Immature natural killer cell (primary cell): ENCODE results near the gene ZNF697. TPM values are rescaled to one million over a fixed set of nuclear protein-coding genes. Genes with fewer than 3 reads are reported as not detected.
"Not testable (repeated sequence)": the region's sequence is repeated elsewhere in the genome, so short reads cannot be mapped to it uniquely, and the experiment has no call there.

Experiments used
- DNase-seq, 3 donors: peaks; one replicate each; pipeline ENCODE4 v3.0.0; 2022; ENCODE audit warnings: mixed read lengths in 1 of 3
- H3K27ac Mint-ChIP-seq, 6 donors: one replicate each; pipeline ENCODE4 v1.8.0; 2020; ENCODE audit warnings: mixed read lengths in 6 of 6, mild to moderate bottlenecking in 5 of 6, inconsistent platforms in 4 of 6, moderate library complexity in 3 of 6
- H3K27me3 Mint-ChIP-seq, 3 donors: one replicate each; pipeline ENCODE4 v1.8.0; 2020 to 2021; ENCODE audit warnings: low read depth in 3 of 3, mild to moderate bottlenecking in 3 of 3, mixed read lengths in 3 of 3, moderate library complexity in 3 of 3, inconsistent platforms in 1 of 3
- H3K36me3 Mint-ChIP-seq, 3 donors: one replicate each; pipeline ENCODE4 v1.8.0; 2020; ENCODE audit warnings: mixed read lengths in 3 of 3, inconsistent platforms in 2 of 3, mild to moderate bottlenecking in 2 of 3
- H3K4me1 Mint-ChIP-seq, 2 donors: one replicate each; pipeline ENCODE4 v1.8.0; 2020; ENCODE audit warnings: inconsistent platforms in 2 of 2, mild to moderate bottlenecking in 2 of 2, mixed read lengths in 2 of 2, moderate library complexity in 1 of 2
- H3K4me3 Mint-ChIP-seq, 5 donors: one replicate each; pipeline ENCODE4 v1.8.0; 2020; ENCODE audit warnings: mild to moderate bottlenecking in 5 of 5, mixed read lengths in 5 of 5, inconsistent platforms in 3 of 5, moderate library complexity in 3 of 5
- H3K9me3 Mint-ChIP-seq, 6 donors: one replicate each; pipeline ENCODE4 v1.8.0; 2020; ENCODE audit warnings: mild to moderate bottlenecking in 6 of 6, mixed read lengths in 6 of 6, inconsistent platforms in 4 of 6, moderate library complexity in 3 of 6
- polyA plus RNA-seq, 3 donors: library from polyadenylated mRNA; unstranded; fragments of 300-500 nt; fragmentation: Illumina TruSeq; gene quantifications; one replicate each; pipeline ENCODE4 v1.2.3, GENCODE V29; 2021

ZNF697 gene
- polyA plus RNA-seq, 3 donors from 2014 or later: not detected

GRCh38 chr1:119616748-119617147 is 31.3 kb downstream of the ZNF697 start:
- H3K36me3 Mint-ChIP-seq, H3K4me1 Mint-ChIP-seq, H3K9me3 Mint-ChIP-seq, DNase-seq, H3K27me3 Mint-ChIP-seq, H3K27ac Mint-ChIP-seq, H3K4me3 Mint-ChIP-seq: not testable (repeated sequence)

- not testable (repeated sequence) for H3K36me3 Mint-ChIP-seq, H3K9me3 Mint-ChIP-seq, H3K4me1 Mint-ChIP-seq, DNase-seq, H3K27me3 Mint-ChIP-seq, H3K4me3 Mint-ChIP-seq, H3K27ac Mint-ChIP-seq
Observed at GRCh38 chr1:119615100-119615499, 33.0 kb downstream of the ZNF697 start.

DNA sequence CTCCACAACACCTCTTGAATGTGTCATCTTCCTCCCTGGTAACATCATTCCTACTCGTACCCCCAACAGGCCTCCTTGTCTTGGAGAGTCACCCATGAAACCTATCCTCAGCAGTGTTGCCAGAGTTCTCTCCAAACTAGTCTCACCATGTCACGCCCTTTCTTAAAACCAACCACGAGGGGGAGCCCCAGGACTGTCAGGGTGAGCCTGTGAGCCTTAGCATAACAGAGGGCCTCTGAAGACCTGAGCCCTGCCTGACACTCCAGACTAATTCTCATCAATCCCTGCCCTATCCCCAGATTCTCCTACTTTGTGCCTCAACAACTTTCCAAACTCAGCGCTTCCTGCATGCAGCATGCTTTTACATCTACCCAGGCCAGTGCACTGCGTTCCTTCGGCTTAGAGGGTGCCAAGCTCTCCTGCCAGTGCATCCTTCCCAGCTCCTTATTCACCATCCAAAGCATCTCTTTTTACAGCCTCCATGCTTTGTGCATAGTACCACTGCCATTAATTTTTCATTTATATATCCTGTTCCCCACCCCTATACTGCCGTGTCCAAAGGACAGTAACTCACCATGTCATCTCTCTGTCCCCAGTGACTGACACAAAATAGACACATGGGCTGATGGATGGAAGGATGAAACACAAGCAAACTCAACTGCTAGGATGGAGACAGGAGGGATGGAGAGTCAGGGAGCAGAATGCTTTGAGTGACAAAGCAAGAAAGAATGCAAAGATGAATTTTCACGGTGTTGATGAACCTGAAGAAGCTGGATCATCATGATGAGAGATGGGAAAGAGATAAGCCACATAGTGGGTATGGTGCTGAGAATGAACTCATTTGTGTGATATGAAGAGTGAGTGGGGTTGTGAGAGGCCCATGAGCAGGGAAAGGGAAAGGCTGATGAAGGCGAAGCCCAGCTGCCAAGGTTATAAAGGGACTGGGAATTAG is 34.0 kb downstream of the ZNF697 start:
- H3K27me3 Mint-ChIP-seq: peaks cover 0 to 5% (median 4%) of the 10 kb centered on the region in 3 donors
- no peaks in the 10 kb centered on the region for H3K4me1 Mint-ChIP-seq
- H3K9me3 Mint-ChIP-seq: peaks cover 0 to 3% (median 0%) of the 10 kb centered on the region in 6 donors
- no peak overlapping the region for H3K4me3 Mint-ChIP-seq
- no peaks in the 10 kb centered on the region for H3K36me3 Mint-ChIP-seq
- no peak overlapping the region for H3K27ac Mint-ChIP-seq
- DNase-seq: no peak

DNA sequence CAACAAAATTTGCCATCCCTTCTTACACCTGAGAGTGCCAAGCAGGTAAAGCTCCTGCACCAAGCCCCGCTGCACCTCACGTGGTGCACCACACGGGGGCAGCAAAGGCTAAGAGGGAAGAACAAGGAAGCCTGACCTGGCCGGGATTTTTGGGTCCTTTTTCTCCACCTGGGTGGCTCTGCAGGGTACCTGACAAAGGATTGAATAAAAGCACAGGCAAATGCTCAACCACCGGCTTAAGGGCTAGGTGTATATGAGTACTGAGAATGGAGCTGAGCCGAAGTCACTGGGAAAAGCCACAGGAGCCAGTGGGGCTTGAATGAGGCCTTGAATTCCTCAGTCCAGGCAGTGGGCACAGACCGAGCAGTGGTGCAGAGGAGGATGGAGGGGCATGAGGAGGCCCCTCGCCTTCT is 36.4 kb downstream of the ZNF697 start:
- Mint-ChIP-seq H3K9me3 (peaks cover 0 to 3% (median 0%) of the 10 kb centered on the region in 6 donors), H3K36me3 (no peaks in the 10 kb centered on the region), H3K4me3 (no peak overlapping the region), H3K27ac (no peak overlapping the region), H3K27me3 (peaks cover 2 to 5% (median 4%) of the 10 kb centered on the region in 3 donors), H3K4me1 (no peaks in the 10 kb centered on the region)
- no peak for DNase-seq

DNA sequence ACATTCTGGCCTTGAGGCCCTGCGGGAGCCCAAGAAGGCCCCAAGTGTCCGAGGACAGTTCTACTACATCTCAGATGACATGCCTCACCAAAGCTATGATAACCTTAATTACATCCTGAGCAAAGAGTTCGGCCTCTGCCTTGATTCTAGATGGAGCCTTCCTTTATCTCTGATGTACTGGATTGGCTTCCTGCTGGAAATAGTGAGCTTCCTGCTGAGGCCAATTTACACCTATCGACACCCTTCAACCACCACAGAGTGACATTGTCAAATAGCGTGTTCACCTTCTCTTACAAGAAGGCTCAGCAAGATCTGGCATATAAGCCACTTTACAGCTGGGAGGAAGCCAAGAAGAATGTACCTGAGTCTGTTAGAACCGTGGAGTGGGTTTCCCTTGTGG is 39.2 kb downstream of the ZNF697 start:
- not testable (repeated sequence) for H3K9me3 Mint-ChIP-seq, H3K4me1 Mint-ChIP-seq, H3K27me3 Mint-ChIP-seq, H3K4me3 Mint-ChIP-seq, H3K27ac Mint-ChIP-seq, H3K36me3 Mint-ChIP-seq, DNase-seq

DNA sequence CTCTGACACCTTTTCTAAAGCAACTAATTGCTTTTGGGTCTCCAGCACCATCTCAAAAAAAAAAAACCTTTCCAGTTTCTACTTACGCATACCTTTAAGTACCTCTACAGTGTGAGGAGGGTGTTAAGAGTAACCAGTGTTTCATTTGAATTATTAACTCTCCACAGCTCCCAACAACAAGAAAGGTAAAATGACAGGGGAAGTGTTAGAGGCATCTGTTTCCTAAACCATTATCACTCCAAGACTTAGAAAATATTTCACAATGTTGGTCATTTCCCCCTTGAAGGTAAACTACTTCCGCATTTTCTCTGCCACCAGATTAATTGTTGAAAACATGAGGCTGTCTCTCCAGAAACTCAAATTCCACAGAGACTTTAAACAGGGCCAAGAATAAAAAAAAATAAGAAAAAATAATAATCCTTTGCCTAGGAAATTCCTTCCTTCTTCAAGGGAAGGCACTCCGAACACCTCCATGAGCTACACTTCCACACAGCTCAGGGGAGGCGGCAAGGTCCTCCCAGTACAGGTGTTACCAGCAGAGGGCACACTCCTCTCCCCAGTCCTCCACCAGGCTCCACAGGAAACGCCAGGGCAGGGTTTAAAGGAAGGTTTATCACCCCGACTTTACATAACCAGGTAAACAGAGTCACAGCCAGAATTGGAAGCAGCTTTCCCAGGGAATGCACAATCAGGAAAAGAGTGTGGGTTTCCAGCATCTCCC is 40.8 kb downstream of the ZNF697 start:
- H3K27ac Mint-ChIP-seq, H3K36me3 Mint-ChIP-seq, H3K4me1 Mint-ChIP-seq, H3K27me3 Mint-ChIP-seq, H3K4me3 Mint-ChIP-seq, DNase-seq, H3K9me3 Mint-ChIP-seq: not testable (repeated sequence)

GRCh38 chr1:119606394-119606793 is 41.7 kb downstream of the ZNF697 start:
- H3K4me3 Mint-ChIP-seq: no peak overlapping the region
- no peak overlapping the region for H3K27ac Mint-ChIP-seq
- no peaks in the 10 kb centered on the region for H3K36me3 Mint-ChIP-seq
- DNase-seq: no peak
- H3K27me3 Mint-ChIP-seq: peaks cover 2 to 4% (median 4%) of the 10 kb centered on the region in 3 donors
- H3K9me3 Mint-ChIP-seq: peaks cover 0 to 3% (median 0%) of the 10 kb centered on the region in 6 donors
- no peaks in the 10 kb centered on the region for H3K4me1 Mint-ChIP-seq

DNA sequence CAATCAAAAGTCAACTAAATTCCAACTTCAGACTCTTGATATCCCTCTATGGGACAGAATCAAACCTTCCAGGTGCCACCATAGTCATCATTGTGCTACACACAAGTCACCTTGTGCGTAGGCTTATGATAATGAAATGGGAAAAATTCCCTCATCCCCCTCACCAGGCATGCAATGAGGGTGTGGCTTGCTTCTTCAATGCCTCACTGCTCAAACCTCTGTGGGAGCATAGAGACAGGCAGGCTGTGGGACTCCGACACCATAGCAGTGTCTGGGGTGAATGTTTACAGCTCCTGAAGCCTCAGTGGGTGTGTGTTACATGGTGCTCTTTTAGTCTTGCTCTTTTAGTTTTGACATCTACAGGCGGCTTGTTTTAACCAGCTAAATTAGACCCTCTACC is 42.4 kb downstream of the ZNF697 start:
- Mint-ChIP-seq H3K4me3 (no peak overlapping the region), H3K27ac (no peak overlapping the region), H3K36me3 (no peaks in the 10 kb centered on the region), H3K27me3 (peaks cover 2 to 6% (median 4%) of the 10 kb centered on the region in 3 donors), H3K9me3 (peaks cover 0 to 4% (median 0%) of the 10 kb centered on the region in 6 donors), H3K4me1 (no peaks in the 10 kb centered on the region)
- DNase-seq: no peak

- H3K4me3 Mint-ChIP-seq, H3K27ac Mint-ChIP-seq, H3K9me3 Mint-ChIP-seq, H3K36me3 Mint-ChIP-seq, H3K27me3 Mint-ChIP-seq, H3K4me1 Mint-ChIP-seq, DNase-seq: not testable (repeated sequence)
Observed at GRCh38 chr1:119605080-119605479, 43.0 kb downstream of the ZNF697 start.

DNA sequence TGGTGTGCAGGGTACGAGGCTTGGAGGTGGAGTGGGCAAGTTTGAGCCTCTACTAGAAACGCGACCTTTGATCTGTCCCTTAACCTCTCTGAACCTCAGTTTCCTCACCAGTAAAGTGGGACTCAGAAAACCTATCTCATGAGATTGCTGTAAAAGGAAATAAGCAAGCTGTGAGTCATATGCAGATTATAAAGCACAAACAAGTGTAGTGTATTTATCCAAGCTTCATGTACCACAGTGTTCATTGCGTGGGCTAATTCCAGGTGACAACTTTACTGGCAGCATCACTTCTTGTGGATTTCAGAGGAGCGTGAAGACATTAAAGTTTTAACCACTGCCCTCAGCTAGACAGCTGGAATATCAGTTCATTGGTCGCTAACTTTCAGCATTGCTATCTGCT is 44.4 kb downstream of the ZNF697 start:
- H3K27ac Mint-ChIP-seq: no peak overlapping the region
- peaks cover 0 to 1% (median 0%) of the 10 kb centered on the region in 6 donors for H3K9me3 Mint-ChIP-seq
- no peaks in the 10 kb centered on the region for H3K36me3 Mint-ChIP-seq
- DNase-seq: no peak
- no peaks in the 10 kb centered on the region for H3K4me1 Mint-ChIP-seq
- H3K4me3 Mint-ChIP-seq: no peak overlapping the region
- peaks cover 2 to 4% (median 3%) of the 10 kb centered on the region in 3 donors for H3K27me3 Mint-ChIP-seq

DNA sequence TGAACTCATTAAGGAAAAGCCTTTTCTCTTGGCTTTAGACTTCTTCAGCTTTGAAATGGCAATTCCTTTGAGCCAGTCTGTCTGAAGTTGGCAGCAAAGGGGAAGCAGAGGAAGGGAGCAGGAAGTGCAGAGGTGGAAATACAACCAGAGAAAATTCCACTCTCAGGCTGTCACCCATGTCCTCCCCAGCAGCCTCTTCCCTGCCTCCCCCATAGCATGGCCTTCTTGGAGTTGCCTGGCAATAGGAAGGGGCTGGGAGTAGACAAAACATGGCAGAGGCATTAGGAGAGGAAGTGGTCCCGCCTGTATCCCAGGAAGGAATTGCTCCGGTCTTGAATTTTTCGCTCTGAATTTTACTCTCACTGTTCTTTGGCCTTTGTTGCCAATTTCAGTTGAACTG is 44.8 kb downstream of the ZNF697 start:
- not testable (repeated sequence) for H3K27me3 Mint-ChIP-seq, H3K36me3 Mint-ChIP-seq, H3K4me3 Mint-ChIP-seq, DNase-seq, H3K9me3 Mint-ChIP-seq, H3K27ac Mint-ChIP-seq, H3K4me1 Mint-ChIP-seq

DNA sequence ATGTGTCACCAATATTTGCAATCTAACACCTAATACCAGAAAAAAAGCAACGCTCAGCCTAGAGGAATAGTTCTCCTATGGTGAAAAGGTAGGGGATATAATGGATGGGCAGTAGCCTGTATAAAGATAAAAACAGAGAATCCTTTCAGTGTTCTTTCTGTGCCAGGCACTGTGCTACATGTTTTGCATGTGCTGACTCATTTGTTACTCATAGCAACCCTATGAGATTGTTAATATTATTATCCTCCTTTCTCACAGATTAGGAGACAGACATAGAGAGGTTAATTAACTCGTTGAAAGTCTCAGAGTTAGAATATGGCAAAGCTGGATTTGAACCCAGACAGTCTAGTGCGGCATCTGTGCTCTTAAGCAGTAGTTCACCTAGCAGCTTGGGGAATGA is 45.3 kb downstream of the ZNF697 start:
- H3K27ac Mint-ChIP-seq, H3K4me3 Mint-ChIP-seq, H3K27me3 Mint-ChIP-seq, DNase-seq, H3K9me3 Mint-ChIP-seq, H3K4me1 Mint-ChIP-seq, H3K36me3 Mint-ChIP-seq: not testable (repeated sequence)

GRCh38 chr1:119602169-119602568 is 45.9 kb downstream of the ZNF697 start:
- H3K27ac Mint-ChIP-seq: no peak overlapping the region
- no peaks in the 10 kb centered on the region for H3K36me3 Mint-ChIP-seq
- peaks cover 0 to 1% (median 0%) of the 10 kb centered on the region in 6 donors for H3K9me3 Mint-ChIP-seq
- no peak overlapping the region for H3K4me3 Mint-ChIP-seq
- H3K27me3 Mint-ChIP-seq: peaks cover 2 to 4% (median 3%) of the 10 kb centered on the region in 3 donors
- H3K4me1 Mint-ChIP-seq: no peaks in the 10 kb centered on the region
- no peak for DNase-seq

- H3K9me3 Mint-ChIP-seq: peaks cover 0 to 1% (median 0%) of the 10 kb centered on the region in 6 donors
- no peak for DNase-seq
- no peaks in the 10 kb centered on the region for H3K36me3 Mint-ChIP-seq
- peaks cover 0 to 4% (median 3%) of the 10 kb centered on the region in 3 donors for H3K27me3 Mint-ChIP-seq
- no peak overlapping the region for H3K4me3 Mint-ChIP-seq
- H3K27ac Mint-ChIP-seq: no peak overlapping the region
- no peaks in the 10 kb centered on the region for H3K4me1 Mint-ChIP-seq
Observed at GRCh38 chr1:119600976-119601375, 47.1 kb downstream of the ZNF697 start.
